K562 (cell line): Measurements from ENCODE around the gene CD164L2. TPM values are rescaled to one million over a fixed set of nuclear protein-coding genes. Genes with fewer than 3 reads are reported as not detected.

Experiments
- ATF2 ChIP-seq: sonication (generic); formaldehyde crosslinking; IDR thresholded peaks from 2 replicates; pipeline ENCODE4 v1.8.1; 2022; ENCODE audit warnings: missing genetic modification reagents
- HDAC1 ChIP-seq, 2 experiments: fragments of 450-650 bp; IDR thresholded peaks; 2 replicates each; pipeline ENCODE4 v1.6.1; 2016 to 2017; ENCODE audit warnings: inconsistent platforms in 1 of 2, mild to moderate bottlenecking in 1 of 2, moderate library complexity in 1 of 2
- NR2C2 ChIP-seq, 2 experiments: fragments of 200-800 bp in 1 of 2; sonication (Bioruptor generic) in 1 of 2; sonication (generic) in 1 of 2; formaldehyde crosslinking in 1 of 2; IDR thresholded peaks; 2 replicates each; pipeline versions ENCODE4 v1.6.1 to v1.8.0; 2016 to 2022; ENCODE audit warnings: mild to moderate bottlenecking in 1 of 2, missing compliant biosample characterization in 1 of 2, missing genetic modification characterization in 1 of 2, missing genetic modification reagents in 1 of 2
- RBFOX2 ChIP-seq: fragments of 200-400 bp; formaldehyde crosslinking; IDR thresholded peaks from 2 replicates; pipeline ENCODE4 v1.6.1; 2017; ENCODE audit warnings: low read depth, mild to moderate bottlenecking, low read length, moderate library complexity
- SMARCB1 ChIP-seq: IDR thresholded peaks from 2 replicates; pipeline ENCODE4 v1.6.1; 2011; ENCODE audit warnings: improper control_type of control experiment, low read depth; ENCODE audit not compliant: insufficient read length
- SOX6 ChIP-seq: fragments of 450-650 bp; IDR thresholded peaks from 2 replicates; pipeline ENCODE4 v1.6.1; 2014; ENCODE audit warnings: mild to moderate bottlenecking
- TGIF2 ChIP-seq: sonication (generic); formaldehyde crosslinking; IDR thresholded peaks from 2 replicates; pipeline ENCODE4 v1.8.1; 2022; ENCODE audit warnings: mild to moderate bottlenecking, missing genetic modification reagents, moderate library complexity
- ZBTB5 ChIP-seq: fragments of 450-650 bp; IDR thresholded peaks from 2 replicates; pipeline ENCODE4 v1.6.1; 2017; ENCODE audit warnings: antibody characterized with exemption
- ZBTB7A ChIP-seq: IDR thresholded peaks from 2 replicates; pipeline ENCODE4 v1.6.1; 2011; ENCODE audit warnings: low read depth, mild to moderate bottlenecking, low read length, moderate library complexity, borderline replicate concordance; ENCODE audit not compliant: control insufficient read depth
- ZC3H4 ChIP-seq: sonication (generic); formaldehyde crosslinking; IDR thresholded peaks from 2 replicates; pipeline ENCODE4 v1.9.0; 2021; ENCODE audit warnings: missing genetic modification reagents, borderline replicate concordance
- ZNF41 ChIP-seq: fragments of 250-450 bp; sonication (Bioruptor Pico); conservative IDR thresholded peaks from 2 replicates; pipeline ENCODE4 v1.4.0; 2020; ENCODE audit warnings: mild to moderate bottlenecking
- polyA plus RNA-seq, 8 experiments: library from polyadenylated mRNA; depleted of rRNA in 4 of 8; stranded (reverse) in 5 of 8; unstranded in 3 of 8; fragments of >200 nt; fragmentation: Nextera tagmentation in 2 of 8; fragmentation: Illumina TruSeq in 1 of 8; extraction: Ambion mirVana in 2 of 8; extraction: Trizol in 1 of 8; gene quantifications; 2 replicates each; pipeline versions ENCODE4 v1.2.1 to v1.2.3, GENCODE V29; 2011 to 2014; ENCODE audit warnings: inconsistent platforms in 1 of 8, missing spikeins in 1 of 8
- total RNA-seq, 7 experiments: library from RNA; depleted of rRNA in 6 of 7; stranded (reverse); fragments of >200 nt in 6 of 7; fragmentation: Illumina TruSeq in 2 of 7; extraction: Trizol in 2 of 7; gene quantifications; 2 replicates each; pipeline versions ENCODE4 v1.2.1 to v1.2.3, GENCODE V29; 2011 to 2021; ENCODE audit warnings: low replicate concordance in 1 of 7
- TF ChIP-seq, protein P1 (sequence below): fragments of 450-650 bp; IDR thresholded peaks from 2 replicates; pipeline ENCODE4 v1.6.1; 2016; ENCODE audit warnings: low read depth
- TF ChIP-seq, protein P2 (sequence below): sonication (generic); formaldehyde crosslinking; IDR thresholded peaks from 2 replicates; pipeline ENCODE4 v1.8.0; 2022; ENCODE audit warnings: mild to moderate bottlenecking, missing genetic modification reagents

Gene CD164L2
- total and polyA plus RNA-seq, 9 of the 15 experiments (the other 6 are each of a cell fraction or from before 2014, with no cell fraction given) = 0.08 to 0.92 (median 0.38) TPM; not detected in 1

- TF ChIP-seq ZBTB7A (peak; percentile 16; the same call in 1 of the 2 replicates), RBFOX2 (peak; percentile 15; the same call in 1 of the 2 replicates), HDAC1 (IDR thresholded peaks at IDR 0.05) (0 out of 4 replicates have a peak, but pooled peaks of 1 of the 2 experiments have one; percentile 32), ZBTB5 (no peak), SOX6 (no peak), ATF2 (CRISPR knock-in tag) (0 out of 2 replicates have a peak, but pooled peaks have one; percentile 37), NR2C2 (CRISPR knock-in tag; IDR thresholded peaks at IDR 0.05) (peak; percentile 88), NR2C2 (tag; IDR thresholded peaks at IDR 0.05) (peak; percentile 86), TGIF2 (CRISPR knock-in tag) (no peak), ZC3H4 (CRISPR knock-in tag) (0 out of 2 replicates have a peak, but pooled peaks have one; percentile 46), SMARCB1 (no peak), ZNF41 (CRISPR knock-in tag) (no peak)
- TF ChIP-seq, protein P1, sequence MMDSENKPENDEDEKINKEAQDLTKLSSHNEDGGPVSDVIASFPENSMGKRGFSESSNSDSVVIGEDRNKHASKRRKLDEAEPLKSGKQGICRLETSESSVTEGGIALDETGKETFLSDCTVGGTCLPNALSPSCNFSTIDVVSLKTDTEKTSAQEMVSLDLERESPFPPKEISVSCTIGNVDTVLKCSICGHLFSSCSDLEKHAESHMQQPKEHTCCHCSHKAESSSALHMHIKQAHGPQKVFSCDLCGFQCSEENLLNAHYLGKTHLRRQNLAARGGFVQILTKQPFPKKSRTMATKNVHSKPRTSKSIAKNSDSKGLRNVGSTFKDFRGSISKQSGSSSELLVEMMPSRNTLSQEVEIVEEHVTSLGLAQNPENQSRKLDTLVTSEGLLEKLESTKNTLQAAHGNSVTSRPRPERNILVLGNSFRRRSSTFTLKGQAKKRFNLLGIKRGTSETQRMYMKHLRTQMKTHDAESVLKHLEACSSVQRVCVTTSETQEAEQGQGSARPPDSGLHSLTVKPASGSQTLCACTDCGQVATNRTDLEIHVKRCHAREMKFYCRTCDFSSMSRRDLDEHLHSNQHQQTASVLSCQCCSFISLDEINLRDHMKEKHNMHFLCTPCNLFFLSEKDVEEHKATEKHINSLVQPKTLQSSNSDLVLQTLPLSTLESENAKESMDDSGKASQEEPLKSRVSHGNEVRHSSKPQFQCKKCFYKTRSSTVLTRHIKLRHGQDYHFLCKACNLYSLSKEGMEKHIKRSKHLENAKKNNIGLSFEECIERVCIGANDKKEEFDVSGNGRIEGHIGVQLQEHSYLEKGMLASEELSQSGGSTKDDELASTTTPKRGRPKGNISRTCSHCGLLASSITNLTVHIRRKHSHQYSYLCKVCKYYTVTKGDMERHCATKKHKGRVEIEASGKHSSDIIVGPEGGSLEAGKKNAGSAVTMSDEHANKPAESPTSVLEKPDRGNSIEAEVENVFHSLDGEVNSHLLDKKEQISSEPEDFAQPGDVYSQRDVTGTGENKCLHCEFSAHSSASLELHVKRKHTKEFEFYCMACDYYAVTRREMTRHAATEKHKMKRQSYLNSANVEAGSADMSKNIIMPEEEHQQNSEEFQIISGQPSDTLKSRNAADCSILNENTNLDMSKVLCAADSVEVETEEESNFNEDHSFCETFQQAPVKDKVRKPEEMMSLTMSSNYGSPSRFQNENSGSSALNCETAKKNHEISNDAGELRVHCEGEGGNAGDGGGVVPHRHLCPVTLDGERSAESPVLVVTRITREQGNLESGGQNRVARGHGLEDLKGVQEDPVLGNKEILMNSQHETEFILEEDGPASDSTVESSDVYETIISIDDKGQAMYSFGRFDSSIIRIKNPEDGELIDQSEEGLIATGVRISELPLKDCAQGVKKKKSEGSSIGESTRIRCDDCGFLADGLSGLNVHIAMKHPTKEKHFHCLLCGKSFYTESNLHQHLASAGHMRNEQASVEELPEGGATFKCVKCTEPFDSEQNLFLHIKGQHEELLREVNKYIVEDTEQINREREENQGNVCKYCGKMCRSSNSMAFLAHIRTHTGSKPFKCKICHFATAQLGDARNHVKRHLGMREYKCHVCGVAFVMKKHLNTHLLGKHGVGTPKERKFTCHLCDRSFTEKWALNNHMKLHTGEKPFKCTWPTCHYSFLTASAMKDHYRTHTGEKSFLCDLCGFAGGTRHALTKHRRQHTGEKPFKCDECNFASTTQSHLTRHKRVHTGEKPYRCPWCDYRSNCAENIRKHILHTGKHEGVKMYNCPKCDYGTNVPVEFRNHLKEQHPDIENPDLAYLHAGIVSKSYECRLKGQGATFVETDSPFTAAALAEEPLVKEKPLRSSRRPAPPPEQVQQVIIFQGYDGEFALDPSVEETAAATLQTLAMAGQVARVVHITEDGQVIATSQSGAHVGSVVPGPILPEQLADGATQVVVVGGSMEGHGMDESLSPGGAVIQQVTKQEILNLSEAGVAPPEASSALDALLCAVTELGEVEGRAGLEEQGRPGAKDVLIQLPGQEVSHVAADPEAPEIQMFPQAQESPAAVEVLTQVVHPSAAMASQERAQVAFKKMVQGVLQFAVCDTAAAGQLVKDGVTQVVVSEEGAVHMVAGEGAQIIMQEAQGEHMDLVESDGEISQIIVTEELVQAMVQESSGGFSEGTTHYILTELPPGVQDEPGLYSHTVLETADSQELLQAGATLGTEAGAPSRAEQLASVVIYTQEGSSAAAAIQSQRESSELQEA = no peak
- TF ChIP-seq, protein P2, sequence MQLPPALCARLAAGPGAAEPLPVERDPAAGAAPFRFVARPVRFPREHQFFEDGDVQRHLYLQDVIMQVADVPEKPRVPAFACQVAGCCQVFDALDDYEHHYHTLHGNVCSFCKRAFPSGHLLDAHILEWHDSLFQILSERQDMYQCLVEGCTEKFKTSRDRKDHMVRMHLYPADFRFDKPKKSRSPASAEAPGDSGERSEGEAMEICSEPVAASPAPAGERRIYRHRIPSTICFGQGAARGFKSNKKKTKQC (CRISPR knock-in tag) = 0 out of 2 replicates have a peak, but pooled peaks have one; percentile 6
These were observed 19.1 kb downstream of the CD164L2 start (continued) for GRCh38 chr1:27363766-27364695.
